Activated T-cell treated with anti-CD3 and anti-CD28 coated beads for 24 hours (primary cell): ENCODE measurements around the gene MACROD2.

Source experiments
- DNase-seq: peaks from one replicate; pipeline ENCODE4 v3.0.0-alpha.2; 2020; ENCODE audit warnings: low read depth

The MACROD2 gene

DNA sequence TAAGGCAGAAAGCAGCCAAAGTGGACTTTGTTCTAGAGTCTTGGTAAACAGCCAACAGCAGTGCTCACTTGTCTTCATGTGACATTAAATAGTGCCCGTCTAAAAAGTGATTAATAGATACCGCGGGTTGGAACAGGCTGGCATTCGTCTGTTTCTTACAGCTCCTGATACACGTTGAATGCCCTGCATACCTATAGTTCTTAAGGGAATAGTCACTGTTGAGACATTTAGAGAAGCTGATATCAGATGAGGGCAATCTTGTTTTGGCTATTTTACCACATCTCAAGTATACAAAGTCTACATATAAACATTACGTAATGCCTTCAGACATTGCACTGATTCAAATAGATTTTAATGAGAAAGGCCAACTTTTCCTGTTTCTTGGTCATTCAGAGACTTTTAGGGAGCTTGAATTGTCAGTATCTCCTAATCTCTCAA is 717.0 kb downstream of the MACROD2 start:
- no peak for DNase-seq

- DNase-seq = no peak
These were observed 720.1 kb downstream of the MACROD2 start for GRCh38 chr20:14715400-14715799.

GRCh38 chr20:14716351-14716801 is 721.1 kb downstream of the MACROD2 start:
- no peak for DNase-seq

DNA sequence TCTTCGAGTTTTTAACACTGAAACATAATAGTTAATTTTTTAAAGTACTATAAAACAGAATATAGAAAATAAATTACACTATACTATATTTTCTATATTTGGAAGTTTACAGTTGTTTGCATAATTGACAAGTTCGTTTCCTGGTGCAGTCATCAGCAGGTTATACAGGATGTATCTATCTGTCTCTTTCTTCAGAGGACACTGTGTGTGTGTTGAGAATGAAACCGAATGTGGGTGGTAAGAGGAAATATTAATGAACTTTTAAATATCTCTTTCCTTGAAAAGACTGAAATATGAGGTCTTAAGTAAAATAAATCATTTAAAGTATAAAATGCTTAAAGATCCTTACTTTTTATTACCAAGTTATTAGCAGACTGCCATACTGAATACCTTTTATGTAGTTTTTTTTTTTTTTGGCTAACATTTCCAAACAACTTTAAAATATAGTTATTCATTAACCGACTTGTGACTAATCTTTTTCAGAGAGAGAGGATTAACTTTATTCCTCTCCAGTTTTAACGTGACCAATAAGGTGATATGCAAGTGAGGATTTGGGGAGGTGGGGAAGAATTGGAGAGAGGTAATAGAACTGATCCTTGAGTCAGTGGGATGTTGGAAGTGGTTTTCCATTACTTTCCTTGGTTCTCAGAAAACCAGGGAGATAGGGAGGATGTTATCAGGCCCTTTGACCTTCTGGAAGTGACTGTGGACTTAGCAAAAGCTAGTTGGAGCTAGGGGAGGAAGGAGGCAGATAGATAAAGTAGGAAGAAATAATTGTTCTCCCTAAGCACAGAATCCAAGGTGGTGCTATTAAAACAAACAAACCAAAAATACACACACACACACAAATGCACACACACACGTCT is 722.1 kb downstream of the MACROD2 start:
- no peak for DNase-seq

DNA sequence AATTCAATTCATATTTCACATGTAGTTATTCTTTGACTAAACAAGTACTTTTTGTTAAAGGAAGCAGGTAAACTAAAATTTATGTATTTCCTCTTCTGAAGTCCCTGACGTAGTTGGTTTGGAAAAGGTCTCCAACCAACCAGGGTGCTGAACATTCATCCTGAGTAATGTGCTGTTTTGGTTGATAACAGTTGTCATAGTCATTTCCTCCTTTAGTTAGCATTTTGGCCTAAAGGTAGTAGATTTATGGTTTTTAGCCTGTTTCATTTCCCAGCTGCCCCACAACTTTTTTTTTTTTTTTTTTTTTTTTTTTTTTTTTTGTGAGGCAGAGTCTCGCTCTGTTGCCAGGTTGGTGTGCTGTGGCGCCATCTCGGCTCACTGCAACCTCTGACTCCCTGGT is 724.9 kb downstream of the MACROD2 start:
- DNase-seq = no peak

DNA sequence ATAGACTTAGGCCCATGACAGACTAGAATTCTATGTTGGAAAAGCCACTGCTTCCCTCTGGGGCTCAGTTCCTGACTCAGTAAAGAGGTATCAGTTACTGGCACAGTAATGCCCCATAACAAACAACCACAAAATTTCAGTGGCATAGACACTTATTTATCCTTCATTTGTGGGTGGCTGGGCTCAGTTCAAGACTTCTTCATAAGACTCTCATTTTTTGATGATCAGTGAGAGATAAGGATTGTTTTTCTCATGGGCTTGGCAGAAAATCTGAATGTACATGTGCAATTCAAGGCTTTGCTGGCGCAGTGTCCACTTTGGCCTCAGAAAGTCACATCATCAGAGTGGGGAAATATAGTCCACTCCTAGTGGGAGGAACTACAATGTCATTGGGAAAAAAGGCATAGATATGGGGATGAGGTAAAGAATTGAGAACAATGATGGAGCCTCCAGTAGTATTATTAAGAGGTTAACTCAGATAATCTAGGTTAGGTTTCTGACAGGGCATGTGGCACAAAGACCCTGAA is 726.7 kb downstream of the MACROD2 start:
- no peak for DNase-seq

DNA sequence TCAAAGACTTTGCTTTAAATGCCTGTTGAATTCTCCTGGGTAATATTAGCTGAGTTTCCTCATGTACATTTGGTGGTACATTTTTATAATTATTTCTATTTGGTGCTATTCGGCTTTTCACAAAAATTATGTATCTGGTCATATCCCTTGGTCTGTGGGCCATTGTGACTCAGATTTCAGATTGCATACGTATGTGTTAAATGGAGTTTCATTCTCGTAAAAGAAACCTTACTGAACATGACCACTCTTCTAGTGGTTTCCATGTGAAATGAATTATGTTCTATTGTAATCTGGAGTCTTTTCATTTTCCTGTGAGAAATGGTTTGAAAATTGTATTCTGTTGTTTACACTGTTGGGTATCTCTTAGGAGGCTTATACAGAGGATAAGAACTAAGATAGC is 728.3 kb downstream of the MACROD2 start:
- DNase-seq = no peak

- DNase-seq = no peak
These were observed 728.7 kb downstream of the MACROD2 start for GRCh38 chr20:14724036-14724435.

- no peak for DNase-seq
These were observed 729.2 kb downstream of the MACROD2 start for GRCh38 chr20:14724468-14724867.

DNA sequence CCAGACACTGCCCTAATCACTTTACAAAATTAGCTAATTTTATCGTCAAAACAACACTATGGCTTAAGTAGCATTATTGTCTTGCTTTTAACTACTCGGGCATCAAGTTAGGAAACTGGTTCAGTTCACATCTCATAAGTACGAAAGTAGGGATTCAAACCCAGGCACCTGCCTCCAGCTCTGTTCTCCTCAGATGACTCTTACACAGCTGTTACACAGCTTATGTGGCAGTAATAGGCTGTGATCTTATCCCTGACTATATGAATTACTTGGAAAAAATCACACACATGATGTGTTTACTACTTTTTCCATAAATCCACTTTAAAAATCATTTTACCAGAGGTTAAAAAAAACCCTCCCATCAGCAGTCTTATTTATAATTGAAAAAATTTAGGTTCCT is 731.3 kb downstream of the MACROD2 start:
- DNase-seq = no peak

- DNase-seq = no peak
These were observed 732.3 kb downstream of the MACROD2 start for GRCh38 chr20:14727485-14728150.

GRCh38 chr20:14729390-14729789 is 734.1 kb downstream of the MACROD2 start:
- no peak for DNase-seq

DNA sequence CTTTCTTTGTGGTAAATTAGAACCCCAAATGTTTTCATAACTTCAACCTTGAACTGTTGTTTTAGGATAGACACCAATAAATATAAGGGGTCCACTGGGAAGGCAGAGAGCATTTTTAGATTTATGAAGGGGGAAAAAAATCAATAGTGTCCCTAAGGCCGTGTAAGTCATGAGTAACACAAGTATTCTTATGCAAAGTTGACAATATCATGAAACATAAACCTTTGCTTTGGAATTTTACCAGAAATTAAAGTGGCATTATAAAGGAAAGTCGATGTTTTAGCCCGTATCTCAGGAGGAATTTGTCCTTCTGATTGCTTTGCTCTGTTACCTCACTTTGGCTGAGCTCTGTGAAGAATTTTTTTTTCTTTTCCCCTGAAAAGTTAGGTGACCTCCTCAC is 737.0 kb downstream of the MACROD2 start:
- no peak for DNase-seq

GRCh38 chr20:14732996-14733395 is 737.7 kb downstream of the MACROD2 start:
- no peak for DNase-seq

DNA sequence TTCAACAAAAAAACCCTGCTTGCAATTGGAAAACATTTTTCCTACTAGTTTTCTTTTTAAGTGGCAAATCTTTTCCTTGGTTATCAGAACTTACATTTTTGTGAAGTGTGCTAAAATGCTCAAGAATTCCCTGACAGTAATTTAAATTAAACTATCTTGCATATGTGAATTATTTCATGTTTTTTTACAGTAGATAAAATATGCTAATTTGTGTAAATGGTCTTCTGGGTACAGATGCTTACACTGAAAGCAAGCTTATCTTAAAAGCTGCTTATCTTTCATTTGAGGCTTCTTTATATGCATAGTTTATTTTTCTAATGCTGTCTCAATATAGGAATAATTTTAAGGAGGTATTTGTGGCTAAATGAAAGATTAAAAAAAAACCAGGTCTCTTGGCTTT is 745.1 kb downstream of the MACROD2 start:
- DNase-seq = no peak

DNA sequence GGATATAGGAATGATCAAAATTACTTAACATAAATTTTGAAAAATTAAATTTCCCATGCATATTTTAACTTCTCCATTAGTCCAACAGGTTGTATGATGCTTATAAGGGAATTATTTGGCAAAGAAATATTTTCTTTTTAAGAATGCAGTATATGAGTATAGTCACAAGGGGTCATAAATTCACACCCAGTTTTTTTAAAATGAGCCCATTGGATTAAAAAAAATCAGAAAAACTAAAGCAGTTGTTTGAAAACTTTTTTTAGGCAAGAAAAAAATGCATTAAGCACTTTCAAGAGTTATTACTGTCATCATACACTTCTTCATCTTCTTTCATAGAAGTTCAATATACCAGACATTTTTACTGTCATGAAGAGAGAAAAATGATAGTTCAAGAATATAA is 746.3 kb downstream of the MACROD2 start:
- no peak for DNase-seq

- DNase-seq = no peak
These were observed 749.4 kb downstream of the MACROD2 start for GRCh38 chr20:14744723-14745122.

DNA sequence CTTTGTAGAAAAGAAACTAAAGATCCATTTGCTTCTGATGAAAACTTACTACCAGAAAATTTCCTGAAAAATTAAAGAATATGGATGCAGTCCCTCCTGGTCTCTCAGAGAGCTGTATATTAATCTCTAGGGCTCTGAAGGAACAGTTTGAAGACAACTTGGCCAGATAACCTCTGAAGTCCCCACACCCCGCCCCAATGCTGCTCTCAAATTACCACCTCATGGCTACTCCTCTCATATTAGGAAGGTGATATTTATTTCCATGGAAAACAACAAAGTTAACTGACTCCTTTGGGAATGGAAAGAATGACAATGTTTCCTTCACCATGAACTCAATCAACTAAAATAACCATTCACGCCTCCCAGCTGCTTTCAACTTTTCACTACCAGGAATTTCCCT is 750.5 kb downstream of the MACROD2 start:
- no peak for DNase-seq

DNA sequence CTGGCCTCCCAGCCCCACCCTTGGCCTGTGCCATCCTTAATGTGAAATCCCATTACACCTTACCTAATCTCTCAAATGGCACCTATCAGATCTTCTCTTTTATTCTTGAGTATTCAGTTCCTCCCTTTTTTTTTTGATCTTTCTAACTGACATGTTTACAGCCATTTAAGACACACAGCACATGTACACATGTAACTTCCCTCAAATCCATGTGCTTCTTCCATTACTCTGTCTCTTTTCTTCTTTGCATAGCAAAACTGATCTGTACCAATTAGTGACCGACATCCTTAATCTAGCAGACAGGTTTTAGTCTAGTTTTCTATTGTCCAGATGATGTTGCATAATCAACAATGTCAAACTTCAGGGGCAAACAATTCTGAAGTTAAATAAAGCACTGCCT is 755.9 kb downstream of the MACROD2 start:
- DNase-seq = no peak

GRCh38 chr20:14757728-14758127 is 762.4 kb downstream of the MACROD2 start:
- DNase-seq = no peak

DNA sequence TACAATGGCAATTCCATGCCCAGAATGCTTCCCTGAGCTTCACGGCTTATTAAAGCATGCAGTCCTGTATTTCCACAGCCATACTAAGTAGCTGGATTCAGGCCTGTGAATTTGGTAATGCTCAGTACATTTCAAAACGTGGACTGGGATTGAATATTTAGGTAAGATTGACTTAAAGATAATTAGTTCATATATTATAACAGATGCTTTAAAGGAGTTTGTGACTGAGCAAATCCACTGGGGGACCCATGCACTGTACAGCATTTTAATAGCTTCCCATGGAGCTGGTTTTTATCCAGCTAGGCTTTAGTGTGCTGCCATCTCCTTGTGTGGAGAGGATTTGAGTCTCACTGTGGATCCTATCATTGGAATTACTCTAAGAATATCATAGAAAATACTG is 763.0 kb downstream of the MACROD2 start:
- no peak for DNase-seq

DNA sequence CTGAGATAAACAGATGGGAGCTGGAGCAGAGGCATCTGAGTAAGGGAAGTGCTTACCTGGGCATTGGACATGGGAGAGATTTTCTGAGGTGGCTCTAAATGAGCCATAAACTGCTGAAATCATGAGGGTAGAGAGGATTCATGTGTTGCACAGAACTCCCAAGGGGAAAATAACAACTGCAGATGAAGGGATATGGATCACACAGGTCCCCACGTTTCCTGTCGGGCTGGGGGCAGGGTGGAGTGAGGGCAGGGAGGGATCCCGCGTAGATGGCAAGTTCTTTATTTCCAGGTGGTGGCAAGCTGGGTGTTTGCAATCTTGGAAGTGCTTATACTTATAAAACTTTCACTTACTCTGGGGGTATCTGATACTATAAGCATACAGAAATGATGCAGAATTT is 764.7 kb downstream of the MACROD2 start:
- no peak for DNase-seq

DNA sequence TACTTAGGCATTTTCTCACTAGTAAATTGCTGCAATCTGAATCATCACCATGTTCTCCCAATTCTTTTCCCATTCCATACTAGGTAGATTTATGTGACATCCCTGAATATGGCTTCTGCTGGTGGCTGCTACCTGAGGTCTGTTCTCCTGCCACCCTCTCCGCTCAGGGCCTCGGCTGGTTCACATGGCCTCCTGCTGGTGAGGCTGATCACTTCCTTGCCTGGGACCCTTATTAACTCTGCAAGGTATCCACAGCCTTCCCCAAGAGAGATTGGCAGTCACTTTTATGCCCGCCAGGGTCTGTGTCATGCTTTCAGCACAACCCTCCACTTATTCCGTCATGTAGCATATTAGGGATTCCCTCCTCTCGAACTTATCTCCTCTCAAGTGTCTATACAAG is 766.6 kb downstream of the MACROD2 start:
- no peak for DNase-seq
